Activated T-helper 1 cell treated with anti-CD3 and anti-CD28 coated beads, Interleukin-12 subunit alpha, Interleukin-12 subunit beta, Interleukin-2, Interleukin-4 antibody, amounts not matched to agents 30 ng/mL and 10 ng/mL and 1 ng/mL, durations not matched to agents 14 hours and 24 hours and 36 hours (primary cell): Measurements from ENCODE around the gene MYO3A. TPM values are rescaled to one million over a fixed set of nuclear protein-coding genes. Genes with fewer than 3 reads are reported as not detected.

Source experiments
- DNase-seq: peaks from one replicate; pipeline ENCODE4 v3.0.0; 2021; ENCODE audit warnings: low spot score
- H3K27ac Mint-ChIP-seq: one replicate; pipeline ENCODE4 v1.8.0; 2021; ENCODE audit warnings: mild to moderate bottlenecking, mixed read lengths
- H3K27me3 Mint-ChIP-seq: one replicate; pipeline ENCODE4 v1.8.0; 2022; ENCODE audit warnings: mild to moderate bottlenecking, moderate library complexity, mixed read lengths; ENCODE audit not compliant: insufficient read depth
- H3K36me3 Mint-ChIP-seq: one replicate; pipeline ENCODE4 v1.8.0; 2021; ENCODE audit warnings: low read depth, mixed read lengths
- H3K4me1 Mint-ChIP-seq: one replicate; pipeline ENCODE4 v1.8.0; 2021; ENCODE audit warnings: low read depth, mixed read lengths
- H3K4me3 Mint-ChIP-seq: one replicate; pipeline ENCODE4 v1.8.0; 2021; ENCODE audit warnings: mild to moderate bottlenecking, moderate library complexity, mixed read lengths
- H3K9me3 Mint-ChIP-seq: one replicate; pipeline ENCODE4 v1.8.0; 2021; ENCODE audit warnings: mixed read lengths
- intact Hi-C: fragments of 100-400 bp; cut with micrococcal nuclease; formaldehyde crosslinking; loops from one replicate; pipeline ENCODE4 v1.15.1; 2024
- total RNA-seq: library from RNA; stranded (reverse); gene quantifications from 2 replicates; pipeline ENCODE4 v1.2.3, GENCODE V29; 2022

Gene MYO3A
- total RNA-seq, 1 donor from 2014 or later: not detected

GRCh38 chr10:26225322-26225721 lies 291.3 kb downstream of the MYO3A start:
- no peak for DNase-seq
- Mint-ChIP-seq H3K27ac (no peak overlapping the region), H3K4me3 (no peak overlapping the region), H3K27me3 (peaks cover 41% of the 10 kb centered on the region), H3K4me1 (no peaks in the 10 kb centered on the region), H3K9me3 (no peaks in the 10 kb centered on the region), H3K36me3 (no peaks in the 10 kb centered on the region)
- intact Hi-C loops: no loop called here

- no peak overlapping the region for H3K4me3 Mint-ChIP-seq
- no peak for DNase-seq
- H3K9me3 Mint-ChIP-seq: no peaks in the 10 kb centered on the region
- no peak overlapping the region for H3K27ac Mint-ChIP-seq
- no peaks in the 10 kb centered on the region for H3K4me1 Mint-ChIP-seq
- H3K27me3 Mint-ChIP-seq: peaks cover 25% of the 10 kb centered on the region
- H3K36me3 Mint-ChIP-seq: no peaks in the 10 kb centered on the region
- intact Hi-C loops: no loop called here
Observed at GRCh38 chr10:26227786-26228185, 293.8 kb downstream of the MYO3A start.

- Mint-ChIP-seq H3K4me1 (no peaks in the 10 kb centered on the region), H3K27me3 (peaks cover 7% of the 10 kb centered on the region), H3K4me3 (no peak overlapping the region), H3K9me3 (no peaks in the 10 kb centered on the region), H3K36me3 (no peaks in the 10 kb centered on the region), H3K27ac (no peak overlapping the region)
- intact Hi-C loops: no loop called here
- DNase-seq: no peak
Observed at GRCh38 chr10:26232174-26232573, 298.1 kb downstream of the MYO3A start.

GRCh38 chr10:26235761-26236160 lies 301.7 kb downstream of the MYO3A start:
- Mint-ChIP-seq H3K4me3 (no peak overlapping the region), H3K9me3 (no peaks in the 10 kb centered on the region), H3K27ac (no peak overlapping the region), H3K36me3 (no peaks in the 10 kb centered on the region), H3K27me3 (peaks cover 3% of the 10 kb centered on the region), H3K4me1 (no peaks in the 10 kb centered on the region)
- intact Hi-C loops: no loop called here
- no peak for DNase-seq

GRCh38 chr10:26238378-26238777 lies 304.3 kb downstream of the MYO3A start:
- DNase-seq: no peak
- Mint-ChIP-seq H3K4me1 (no peaks in the 10 kb centered on the region), H3K36me3 (no peaks in the 10 kb centered on the region), H3K27me3 (peaks cover 4% of the 10 kb centered on the region), H3K4me3 (no peak overlapping the region), H3K27ac (no peak overlapping the region), H3K9me3 (no peaks in the 10 kb centered on the region)
- intact Hi-C loops: no loop called here

- intact Hi-C loops: no loop called here
- no peak overlapping the region for H3K4me3 Mint-ChIP-seq
- no peaks in the 10 kb centered on the region for H3K9me3 Mint-ChIP-seq
- no peak for DNase-seq
- no peak overlapping the region for H3K27ac Mint-ChIP-seq
- H3K27me3 Mint-ChIP-seq: peaks cover 4% of the 10 kb centered on the region
- no peaks in the 10 kb centered on the region for H3K4me1 Mint-ChIP-seq
- H3K36me3 Mint-ChIP-seq: no peaks in the 10 kb centered on the region
Observed at GRCh38 chr10:26242706-26243350, 308.8 kb downstream of the MYO3A start.

- no peak overlapping the region for H3K4me3 Mint-ChIP-seq
- peaks cover 4% of the 10 kb centered on the region for H3K27me3 Mint-ChIP-seq
- H3K36me3 Mint-ChIP-seq: no peaks in the 10 kb centered on the region
- no peak for DNase-seq
- no peaks in the 10 kb centered on the region for H3K9me3 Mint-ChIP-seq
- H3K27ac Mint-ChIP-seq: no peak overlapping the region
- intact Hi-C loops: no loop called here
- H3K4me1 Mint-ChIP-seq: no peaks in the 10 kb centered on the region
Observed at GRCh38 chr10:26243351-26243720, 309.3 kb downstream of the MYO3A start.

- intact Hi-C loops: no loop called here
- no peaks in the 10 kb centered on the region for H3K36me3 Mint-ChIP-seq
- H3K27me3 Mint-ChIP-seq: peaks cover 2% of the 10 kb centered on the region
- no peak overlapping the region for H3K4me3 Mint-ChIP-seq
- H3K4me1 Mint-ChIP-seq: no peaks in the 10 kb centered on the region
- no peak for DNase-seq
- H3K27ac Mint-ChIP-seq: no peak overlapping the region
- H3K9me3 Mint-ChIP-seq: no peaks in the 10 kb centered on the region
Observed at GRCh38 chr10:26249681-26250080, 315.7 kb downstream of the MYO3A start.

GRCh38 chr10:26251925-26252324 lies 317.9 kb downstream of the MYO3A start:
- intact Hi-C loops: no loop called here

GRCh38 chr10:26254616-26255015 lies 320.6 kb downstream of the MYO3A start:
- Mint-ChIP-seq H3K36me3 (no peaks in the 10 kb centered on the region), H3K27me3 (peaks cover 4% of the 10 kb centered on the region), H3K4me1 (no peaks in the 10 kb centered on the region), H3K4me3 (no peak overlapping the region), H3K9me3 (no peaks in the 10 kb centered on the region), H3K27ac (no peak overlapping the region)
- intact Hi-C loops: no loop called here
- DNase-seq: no peak

More at GRCh38 chr10:26251925-26252324, 317.9 kb downstream of the MYO3A start:
- H3K27ac Mint-ChIP-seq: no peak overlapping the region
- peaks cover 4% of the 10 kb centered on the region for H3K27me3 Mint-ChIP-seq
- no peak overlapping the region for H3K4me3 Mint-ChIP-seq
- H3K36me3 Mint-ChIP-seq: no peaks in the 10 kb centered on the region
- H3K9me3 Mint-ChIP-seq: no peaks in the 10 kb centered on the region
- no peaks in the 10 kb centered on the region for H3K4me1 Mint-ChIP-seq
- no peak for DNase-seq

GRCh38 chr10:26259341-26259740 lies 325.3 kb downstream of the MYO3A start:
- Mint-ChIP-seq H3K4me1 (no peaks in the 10 kb centered on the region), H3K4me3 (no peak overlapping the region), H3K9me3 (no peaks in the 10 kb centered on the region), H3K36me3 (no peaks in the 10 kb centered on the region), H3K27ac (no peak overlapping the region), H3K27me3 (peaks cover 7% of the 10 kb centered on the region)
- intact Hi-C loops: no loop called here
- DNase-seq: no peak
